Endometrial microvascular endothelial cells (primary cell): ENCODE data around the gene KLHL29. TPM values are rescaled to one million over a fixed set of nuclear protein-coding genes. Genes with fewer than 3 reads are reported as not detected.

Source experiments
- in situ Hi-C: cut with HindIII; loops from 2 replicates; pipeline ENCODE4 v1.10.0; 2017; ENCODE audit warnings: low sequenced_read_pairs, low pct_unique_long_range_greater_than_20kb; ENCODE audit errors: inconsistent ontology term
- total RNA-seq: library from RNA; depleted of rRNA; stranded (reverse); fragments of >200 nt; gene quantifications from one replicate; pipeline ENCODE4 v1.2.3, GENCODE V29; 2015; ENCODE audit errors: inconsistent ontology term

KLHL29 gene
- total RNA-seq, 1 donor from 2014 or later = 4.0 TPM

GRCh38 chr2:23603581-23603980 lies 218.6 kb downstream of the KLHL29 start:
- in situ Hi-C loops = no loop called here

GRCh38 chr2:23604731-23605130 lies 219.8 kb downstream of the KLHL29 start:
- in situ Hi-C loops = no loop called here

GRCh38 chr2:23605236-23605635 lies 220.3 kb downstream of the KLHL29 start:
- in situ Hi-C loops = no loop called here

GRCh38 chr2:23606196-23606595 lies 221.2 kb downstream of the KLHL29 start:
- in situ Hi-C loops = no loop called here

GRCh38 chr2:23606968-23607367 lies 222.0 kb downstream of the KLHL29 start:
- in situ Hi-C loops = no loop called here

GRCh38 chr2:23607925-23608324 lies 222.9 kb downstream of the KLHL29 start:
- in situ Hi-C loops = no loop called here

GRCh38 chr2:23609254-23609653 lies 224.3 kb downstream of the KLHL29 start:
- in situ Hi-C loops = no loop called here

- in situ Hi-C loops = no loop called here
Measured at GRCh38 chr2:23611839-23612238, 226.9 kb downstream of the KLHL29 start.

- in situ Hi-C loops = no loop called here
Measured at GRCh38 chr2:23614701-23615100, 229.7 kb downstream of the KLHL29 start.

- in situ Hi-C loops = no loop called here
Measured at GRCh38 chr2:23615216-23616020, 230.4 kb downstream of the KLHL29 start.

GRCh38 chr2:23616630-23617029 lies 231.7 kb downstream of the KLHL29 start:
- in situ Hi-C loops = no loop called here

GRCh38 chr2:23617167-23617810 lies 232.3 kb downstream of the KLHL29 start:
- in situ Hi-C loops = no loop called here

- in situ Hi-C loops = no loop called here
Measured at GRCh38 chr2:23617811-23618215, 232.8 kb downstream of the KLHL29 start.

GRCh38 chr2:23618265-23618664 lies 233.3 kb downstream of the KLHL29 start:
- in situ Hi-C loops = no loop called here

- in situ Hi-C loops = no loop called here
Measured at GRCh38 chr2:23618794-23619530, 234.0 kb downstream of the KLHL29 start.

- in situ Hi-C loops = no loop called here
Measured at GRCh38 chr2:23619941-23620340, 235.0 kb downstream of the KLHL29 start.

- in situ Hi-C loops = no loop called here
Measured at GRCh38 chr2:23620841-23621341, 235.9 kb downstream of the KLHL29 start.

- in situ Hi-C loops = no loop called here
Measured at GRCh38 chr2:23621616-23622015, 236.6 kb downstream of the KLHL29 start.

GRCh38 chr2:23622466-23622865 lies 237.5 kb downstream of the KLHL29 start:
- in situ Hi-C loops = no loop called here
